HepG2 (cell line): ENCODE data around the gene CORO1C. TPM values are rescaled to one million over a fixed set of nuclear protein-coding genes. Genes with fewer than 3 reads are reported as not detected.

ENCODE experiments used
- ARID2 ChIP-seq: sonication (generic); formaldehyde crosslinking; IDR thresholded peaks from 2 replicates; pipeline ENCODE4 v1.8.1; 2022; ENCODE audit warnings: mild to moderate bottlenecking, missing genetic modification reagents, borderline replicate concordance
- FOXP4 ChIP-seq: sonication (generic); formaldehyde crosslinking; IDR thresholded peaks from 2 replicates; pipeline ENCODE4 v1.4.0; 2020; ENCODE audit warnings: missing genetic modification reagents
- GATAD2A ChIP-seq: IDR thresholded peaks from 2 replicates; pipeline ENCODE4 v1.6.1; 2016
- GLI4 ChIP-seq: sonication (generic); formaldehyde crosslinking; IDR thresholded peaks from 2 replicates; pipeline ENCODE4 v1.5.1; 2020; ENCODE audit warnings: missing genetic modification reagents, mild to moderate bottlenecking, moderate library complexity, borderline replicate concordance
- MIER2 ChIP-seq: IDR thresholded peaks from 2 replicates; pipeline ENCODE4 v1.6.1; 2016; ENCODE audit warnings: missing biosample characterization, missing genetic modification reagents
- MYNN ChIP-seq: sonication (generic); formaldehyde crosslinking; IDR thresholded peaks from 2 replicates; pipeline ENCODE4 v1.4.0; 2020; ENCODE audit warnings: mild to moderate bottlenecking, low read depth, missing genetic modification reagents
- NAIF1 ChIP-seq: sonication (generic); formaldehyde crosslinking; IDR thresholded peaks from 2 replicates; pipeline ENCODE4 v1.5.0; 2020; ENCODE audit warnings: mild to moderate bottlenecking, missing genetic modification reagents, borderline replicate concordance
- PAF1 ChIP-seq: IDR thresholded peaks from 2 replicates; pipeline ENCODE4 v1.6.1; 2016; ENCODE audit warnings: missing genetic modification reagents, missing compliant biosample characterization
- RFX3 ChIP-seq: IDR thresholded peaks from 2 replicates; pipeline ENCODE4 v1.6.1; 2016; ENCODE audit warnings: missing biosample characterization, missing genetic modification reagents
- SMAD1 ChIP-seq: sonication (generic); formaldehyde crosslinking; IDR thresholded peaks from 2 replicates; pipeline ENCODE4 v1.4.0; 2020; ENCODE audit warnings: missing genetic modification reagents, low read depth, mild to moderate bottlenecking, borderline replicate concordance
- SP4 ChIP-seq: sonication (generic); formaldehyde crosslinking; IDR thresholded peaks from 2 replicates; pipeline ENCODE4 v1.8.1; 2023; ENCODE audit warnings: mild to moderate bottlenecking, missing genetic modification reagents
- YEATS2 ChIP-seq: sonication (generic); formaldehyde crosslinking; IDR thresholded peaks from 2 replicates; pipeline ENCODE4 v1.4.0; 2020; ENCODE audit warnings: missing genetic modification reagents, borderline replicate concordance
- ZFX ChIP-seq: sonication (generic); formaldehyde crosslinking; IDR thresholded peaks from 2 replicates; pipeline ENCODE4 v1.4.0; 2020; ENCODE audit warnings: mild to moderate bottlenecking, low read depth, missing genetic modification reagents, moderate library complexity
- ZMYM2 ChIP-seq: sonication (generic); formaldehyde crosslinking; IDR thresholded peaks from 2 replicates; pipeline ENCODE4 v1.8.0; 2022; ENCODE audit warnings: mild to moderate bottlenecking, missing genetic modification reagents
- ZNF260 ChIP-seq: sonication (generic); formaldehyde crosslinking; IDR thresholded peaks from 2 replicates; pipeline ENCODE4 v1.4.0; 2020; ENCODE audit warnings: missing genetic modification reagents, low read depth, mild to moderate bottlenecking, borderline replicate concordance
- ZNF550 ChIP-seq: sonication (generic); formaldehyde crosslinking; IDR thresholded peaks from 2 replicates; pipeline ENCODE4 v1.4.0; 2020; ENCODE audit warnings: mild to moderate bottlenecking, missing genetic modification reagents, borderline replicate concordance
- ZNF567 ChIP-seq: sonication (generic); formaldehyde crosslinking; IDR thresholded peaks from 2 replicates; pipeline ENCODE4 v1.8.1; 2023; ENCODE audit warnings: mild to moderate bottlenecking, missing genetic modification reagents, borderline replicate concordance
- ZNF841 ChIP-seq: sonication (generic); formaldehyde crosslinking; IDR thresholded peaks from 2 replicates; pipeline ENCODE4 v1.8.1; 2023; ENCODE audit warnings: missing genetic modification reagents, borderline replicate concordance
- polyA plus RNA-seq, 8 experiments: library from polyadenylated mRNA; depleted of rRNA in 3 of 8; stranded (reverse) in 7 of 8; unstranded in 1 of 8; fragments of >200 nt; fragmentation: Illumina TruSeq in 4 of 8; extraction: Trizol in 4 of 8; gene quantifications; 2 replicates each; pipeline versions ENCODE4 v1.2.1 to v1.2.3, GENCODE V29; 2011 to 2016; ENCODE audit warnings: low read depth in 4 of 8, missing spikeins in 1 of 8, mixed read lengths in 1 of 8; ENCODE audit not compliant: insufficient read depth in 1 of 8
- total RNA-seq, 5 experiments: library from RNA; depleted of rRNA; stranded (reverse); fragments of >200 nt; fragmentation: Illumina TruSeq; extraction: Trizol; gene quantifications; 2 replicates each; pipeline ENCODE4 v1.2.3, GENCODE V29; 2016; ENCODE audit warnings: low read depth in 1 of 5
- TF ChIP-seq, protein P1 (sequence below): IDR thresholded peaks from 2 replicates; pipeline ENCODE4 v1.4.0; 2020; ENCODE audit warnings: mild to moderate bottlenecking, missing genetic modification reagents
- TF ChIP-seq, protein P2 (sequence below): sonication (generic); formaldehyde crosslinking; IDR thresholded peaks from 2 replicates; pipeline ENCODE4 v1.8.1; 2022; ENCODE audit warnings: low read depth, mild to moderate bottlenecking, missing genetic modification reagents

Gene CORO1C
- total and polyA plus RNA-seq, 2 of the 13 experiments (the other 11 are each of a cell fraction or from before 2014, with no cell fraction given) = 73.7 to 131 TPM

- TF ChIP-seq MYNN (no peak), ZNF260 (no peak), NAIF1 (no peak), ZFX (CRISPR knock-in tag) (peak; percentile 75; the same call in 1 of the 2 replicates), SMAD1 (no peak), ZNF550 (CRISPR knock-in tag) (no peak), GLI4 (no peak), GATAD2A (CRISPR knock-in tag) (peak; percentile 71), FOXP4 (CRISPR knock-in tag) (peak; percentile 61), PAF1 (no peak), SP4 (CRISPR knock-in tag) (no peak), ARID2 (no peak), MIER2 (CRISPR knock-in tag) (peak; percentile 55; the same call in 1 of the 2 replicates), RFX3 (peak; percentile 73), YEATS2 (CRISPR knock-in tag) (peak; percentile 39; the same call in 1 of the 2 replicates), ZNF567 (CRISPR knock-in tag) (no peak), ZNF841 (CRISPR knock-in tag) (no peak), ZMYM2 (peak; percentile 67)
- TF ChIP-seq, protein P1, sequence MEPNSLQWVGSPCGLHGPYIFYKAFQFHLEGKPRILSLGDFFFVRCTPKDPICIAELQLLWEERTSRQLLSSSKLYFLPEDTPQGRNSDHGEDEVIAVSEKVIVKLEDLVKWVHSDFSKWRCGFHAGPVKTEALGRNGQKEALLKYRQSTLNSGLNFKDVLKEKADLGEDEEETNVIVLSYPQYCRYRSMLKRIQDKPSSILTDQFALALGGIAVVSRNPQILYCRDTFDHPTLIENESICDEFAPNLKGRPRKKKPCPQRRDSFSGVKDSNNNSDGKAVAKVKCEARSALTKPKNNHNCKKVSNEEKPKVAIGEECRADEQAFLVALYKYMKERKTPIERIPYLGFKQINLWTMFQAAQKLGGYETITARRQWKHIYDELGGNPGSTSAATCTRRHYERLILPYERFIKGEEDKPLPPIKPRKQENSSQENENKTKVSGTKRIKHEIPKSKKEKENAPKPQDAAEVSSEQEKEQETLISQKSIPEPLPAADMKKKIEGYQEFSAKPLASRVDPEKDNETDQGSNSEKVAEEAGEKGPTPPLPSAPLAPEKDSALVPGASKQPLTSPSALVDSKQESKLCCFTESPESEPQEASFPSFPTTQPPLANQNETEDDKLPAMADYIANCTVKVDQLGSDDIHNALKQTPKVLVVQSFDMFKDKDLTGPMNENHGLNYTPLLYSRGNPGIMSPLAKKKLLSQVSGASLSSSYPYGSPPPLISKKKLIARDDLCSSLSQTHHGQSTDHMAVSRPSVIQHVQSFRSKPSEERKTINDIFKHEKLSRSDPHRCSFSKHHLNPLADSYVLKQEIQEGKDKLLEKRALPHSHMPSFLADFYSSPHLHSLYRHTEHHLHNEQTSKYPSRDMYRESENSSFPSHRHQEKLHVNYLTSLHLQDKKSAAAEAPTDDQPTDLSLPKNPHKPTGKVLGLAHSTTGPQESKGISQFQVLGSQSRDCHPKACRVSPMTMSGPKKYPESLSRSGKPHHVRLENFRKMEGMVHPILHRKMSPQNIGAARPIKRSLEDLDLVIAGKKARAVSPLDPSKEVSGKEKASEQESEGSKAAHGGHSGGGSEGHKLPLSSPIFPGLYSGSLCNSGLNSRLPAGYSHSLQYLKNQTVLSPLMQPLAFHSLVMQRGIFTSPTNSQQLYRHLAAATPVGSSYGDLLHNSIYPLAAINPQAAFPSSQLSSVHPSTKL = peak; percentile 81
- TF ChIP-seq, protein P2, sequence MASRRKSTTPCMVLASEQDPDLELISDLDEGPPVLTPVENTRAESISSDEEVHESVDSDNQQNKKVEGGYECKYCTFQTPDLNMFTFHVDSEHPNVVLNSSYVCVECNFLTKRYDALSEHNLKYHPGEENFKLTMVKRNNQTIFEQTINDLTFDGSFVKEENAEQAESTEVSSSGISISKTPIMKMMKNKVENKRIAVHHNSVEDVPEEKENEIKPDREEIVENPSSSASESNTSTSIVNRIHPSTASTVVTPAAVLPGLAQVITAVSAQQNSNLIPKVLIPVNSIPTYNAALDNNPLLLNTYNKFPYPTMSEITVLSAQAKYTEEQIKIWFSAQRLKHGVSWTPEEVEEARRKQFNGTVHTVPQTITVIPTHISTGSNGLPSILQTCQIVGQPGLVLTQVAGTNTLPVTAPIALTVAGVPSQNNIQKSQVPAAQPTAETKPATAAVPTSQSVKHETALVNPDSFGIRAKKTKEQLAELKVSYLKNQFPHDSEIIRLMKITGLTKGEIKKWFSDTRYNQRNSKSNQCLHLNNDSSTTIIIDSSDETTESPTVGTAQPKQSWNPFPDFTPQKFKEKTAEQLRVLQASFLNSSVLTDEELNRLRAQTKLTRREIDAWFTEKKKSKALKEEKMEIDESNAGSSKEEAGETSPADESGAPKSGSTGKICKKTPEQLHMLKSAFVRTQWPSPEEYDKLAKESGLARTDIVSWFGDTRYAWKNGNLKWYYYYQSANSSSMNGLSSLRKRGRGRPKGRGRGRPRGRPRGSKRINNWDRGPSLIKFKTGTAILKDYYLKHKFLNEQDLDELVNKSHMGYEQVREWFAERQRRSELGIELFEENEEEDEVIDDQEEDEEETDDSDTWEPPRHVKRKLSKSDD (CRISPR knock-in tag) = 0 out of 2 replicates have a peak, but pooled peaks have one; percentile 49
Measured at GRCh38 chr12:108773798-108774788, 42.8 kb upstream of the CORO1C start (continued).
